GM18868 (cell line): ENCODE data around the gene TAF11L8.
"Not testable (repeated sequence)": the region's sequence is repeated elsewhere in the genome, so short reads cannot be mapped to it uniquely, and the experiment has no call there.

Source experiments
- ATAC-seq: cut with Tn5 transposase; IDR thresholded peaks from one replicate; pipeline ENCODE4 v1.9.1; 2021; ENCODE audit warnings: mild to moderate bottlenecking, moderate library complexity; ENCODE audit not compliant: unreplicated experiment

TAF11L8 gene

DNA sequence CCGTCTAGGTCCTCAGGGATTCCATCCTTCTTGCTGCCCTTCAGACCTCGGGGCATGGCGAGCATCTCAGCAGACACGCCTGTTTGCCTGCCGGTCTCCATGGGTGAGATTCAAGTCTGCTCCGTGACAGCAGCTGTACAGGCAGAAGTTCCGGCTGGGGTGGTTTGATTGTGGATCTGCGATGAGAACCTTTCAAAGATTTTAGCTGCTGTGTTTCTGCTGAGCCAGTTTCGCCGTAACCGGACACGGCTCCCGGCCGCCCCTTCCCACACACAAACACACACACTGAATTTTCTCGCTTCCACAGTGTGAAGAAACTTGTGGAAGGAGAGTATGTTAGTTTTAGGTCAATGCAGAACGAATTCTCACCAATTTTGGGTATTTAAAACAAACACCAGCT, at the start of gene TAF11L8:
Gene TAF11L8 (minus strand): TSS at position 101 of the 400 bp plus-strand sequence.
- ATAC-seq, result not testable (repeated sequence)

DNA sequence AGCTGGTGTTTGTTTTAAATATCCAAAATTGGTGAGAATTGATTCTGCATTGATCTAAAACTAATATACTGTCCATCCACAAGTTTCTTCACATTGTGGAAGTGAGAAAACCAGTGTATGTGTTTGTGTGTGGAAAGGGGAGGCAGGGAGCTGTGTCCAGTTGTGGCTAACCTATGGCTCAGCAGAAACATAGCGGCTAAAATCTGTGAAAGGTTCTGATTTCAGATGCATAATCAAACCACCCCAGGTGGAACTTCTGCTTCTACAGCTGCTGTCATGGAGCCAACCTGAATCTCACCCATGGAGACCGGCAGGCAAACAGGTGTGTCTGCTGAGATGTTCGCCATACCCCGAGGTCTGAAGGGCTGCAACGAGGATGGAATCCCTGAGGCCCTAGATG, 43.4 kb upstream of the TAF11L8 start, which contains the start of gene TAF11L14:
Gene TAF11L14 (plus strand): TSS at position 301 of the 400 bp plus-strand sequence.
- no peak for ATAC-seq

DNA sequence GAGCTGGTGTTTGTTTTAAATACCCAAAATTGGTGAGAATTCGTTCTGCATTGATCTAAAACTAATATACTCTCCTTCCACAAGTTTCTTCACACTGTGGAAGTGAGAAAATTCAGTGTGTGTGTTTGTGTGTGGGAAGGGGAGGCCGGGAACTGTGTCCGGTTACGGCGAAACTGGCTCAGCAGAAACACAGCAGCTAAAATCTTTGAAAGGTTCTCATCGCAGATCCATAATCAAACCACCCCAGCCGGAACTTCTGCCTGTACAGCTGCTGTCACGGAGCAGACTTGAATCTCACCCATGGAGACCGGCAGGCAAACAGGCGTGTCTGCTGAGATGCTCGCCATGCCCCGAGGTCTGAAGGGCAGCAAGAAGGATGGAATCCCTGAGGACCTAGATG, 41.0 kb upstream of the TAF11L8 start, which contains the start of gene TAF11L13:
Gene TAF11L13 (plus strand): TSS at position 301 of the 400 bp plus-strand sequence.
- not testable (repeated sequence) for ATAC-seq

DNA sequence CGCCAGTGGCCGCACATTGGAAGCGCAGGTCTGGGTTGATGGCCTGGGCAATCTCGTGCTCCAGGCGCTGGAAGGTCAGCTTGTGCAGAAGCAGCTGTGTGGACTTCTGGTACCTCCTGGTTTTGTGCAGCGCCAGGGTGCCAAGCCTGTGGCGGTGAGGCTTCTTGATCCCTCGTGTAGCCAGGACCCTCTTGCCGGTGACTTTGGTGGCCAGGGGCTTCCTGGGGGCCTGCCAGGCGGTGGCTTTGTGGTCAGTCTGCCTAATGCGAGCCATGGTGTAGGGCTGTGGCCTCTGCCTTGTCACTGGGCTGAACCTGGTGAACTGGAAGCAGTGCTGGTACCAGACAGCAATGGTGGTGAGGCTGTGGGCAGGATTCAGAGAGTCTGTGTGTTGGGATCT, 34.9 kb upstream of the TAF11L8 start:
- no peak for ATAC-seq

DNA sequence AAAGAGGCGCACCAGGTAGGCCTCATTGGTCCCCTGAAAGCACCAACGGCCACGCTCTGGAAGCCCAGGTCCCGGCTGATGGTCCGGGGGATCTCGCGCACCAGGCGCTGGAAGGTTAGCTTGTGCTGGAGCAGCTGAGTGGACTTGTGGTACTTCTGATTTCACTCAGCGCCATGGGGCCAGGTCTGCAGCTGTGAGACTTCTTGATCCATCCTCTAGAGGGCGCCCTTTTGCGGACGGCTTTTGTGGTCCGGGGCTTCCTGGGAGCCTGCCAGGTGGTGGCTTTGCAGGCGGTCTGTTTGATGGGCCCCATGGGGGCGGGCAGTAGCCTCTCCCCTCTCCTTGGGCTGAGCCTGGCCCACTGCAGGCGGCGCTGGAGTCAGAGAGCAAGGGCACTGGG, 29.9 kb upstream of the TAF11L8 start:
- ATAC-seq, result no peak

DNA sequence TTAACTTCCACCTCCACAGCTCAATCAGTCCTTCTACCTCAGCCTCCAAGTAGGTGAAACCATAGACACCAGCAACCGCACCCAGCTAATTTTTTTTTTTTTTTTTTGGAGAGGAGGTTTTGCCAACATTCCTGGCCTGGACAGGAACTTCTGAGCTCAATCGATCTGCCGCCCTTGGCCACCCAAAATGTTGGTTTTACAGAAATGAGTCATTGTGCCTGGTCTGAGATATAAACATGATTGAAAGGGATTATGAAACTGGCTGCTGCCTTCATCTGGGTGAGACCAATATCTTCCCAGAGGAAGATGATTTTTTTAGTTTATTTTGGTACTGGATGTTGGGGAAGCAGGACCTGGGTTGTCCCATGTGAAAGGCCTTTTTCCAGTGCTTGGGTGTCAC, 28.6 kb upstream of the TAF11L8 start:
- ATAC-seq, result no peak

DNA sequence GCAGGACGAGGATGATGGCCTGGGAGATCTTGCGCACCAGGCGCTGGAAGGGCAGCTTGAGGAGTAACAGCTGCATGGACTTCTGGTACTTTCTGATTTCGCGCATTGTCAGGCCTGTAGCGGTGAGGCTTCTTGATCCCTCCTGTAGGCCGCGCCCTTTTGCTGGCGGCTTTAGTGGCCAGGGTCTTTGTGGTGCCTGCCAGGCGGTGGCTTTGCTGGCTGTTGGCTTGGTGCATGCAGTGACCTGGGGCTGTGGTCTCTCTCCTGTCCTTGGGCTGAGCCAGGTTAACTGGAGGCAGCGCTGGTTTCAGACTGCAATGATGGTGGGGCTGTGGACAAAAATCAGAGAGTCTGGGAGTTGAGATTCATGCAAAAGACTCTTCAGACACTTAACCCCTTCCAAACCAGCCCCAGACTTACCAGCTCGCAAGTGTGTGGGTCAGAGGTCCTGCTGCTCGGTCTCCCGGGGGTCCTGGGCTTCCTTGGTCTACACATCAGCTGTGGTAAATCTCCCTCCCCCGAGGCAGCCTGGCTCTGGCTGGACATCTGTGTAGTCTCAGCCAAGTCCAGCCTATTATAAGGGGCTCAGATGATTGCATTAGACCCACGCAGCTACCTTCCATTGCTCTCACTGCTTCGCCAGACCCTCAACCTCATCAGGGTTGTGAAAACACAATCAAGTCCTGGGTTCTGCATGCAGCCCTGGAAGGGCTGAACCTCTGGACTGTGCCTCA, 24.3 kb upstream of the TAF11L8 start:
- no peak for ATAC-seq

DNA sequence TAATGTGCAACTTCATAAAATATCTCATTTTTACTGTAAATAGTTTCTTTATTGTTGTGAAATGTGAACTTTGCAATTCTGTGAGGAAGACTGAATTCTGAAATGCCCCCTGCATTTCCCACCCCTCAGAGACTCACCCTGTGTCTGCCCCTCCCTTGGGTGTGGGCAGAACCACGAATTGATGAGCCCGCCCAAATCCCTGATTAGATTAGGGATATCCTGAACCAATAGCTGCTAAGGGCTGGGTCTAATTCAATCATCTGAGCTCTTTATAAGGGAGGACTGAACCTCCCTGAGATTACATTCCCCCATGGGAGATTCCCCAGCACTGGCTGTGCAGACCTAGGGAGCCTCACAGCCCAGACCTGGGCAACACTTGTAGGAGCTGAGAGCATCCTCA, 19.3 kb upstream of the TAF11L8 start, which contains the start of gene TAF11L12:
Gene TAF11L12 (plus strand): TSS at position 301 of the 400 bp plus-strand sequence.
- not testable (repeated sequence) for ATAC-seq

DNA sequence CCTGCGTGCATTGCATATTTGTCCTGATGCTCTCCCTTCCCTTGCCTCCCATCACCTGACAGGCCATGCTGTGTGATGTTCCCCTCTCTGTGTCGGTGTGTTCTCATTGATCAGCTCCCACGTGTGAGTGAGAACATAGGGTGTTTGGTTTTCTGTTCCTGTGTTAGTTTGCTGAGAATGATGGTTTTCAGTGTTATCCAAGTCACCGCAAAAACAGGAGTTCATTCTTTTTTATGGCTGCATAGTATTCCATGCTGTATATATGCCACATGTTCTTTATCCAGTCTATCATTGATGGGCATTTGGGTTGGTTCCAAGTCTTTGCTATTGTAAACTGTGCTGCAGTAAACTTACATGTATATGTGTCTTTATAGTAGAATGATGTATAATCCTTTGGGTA, 16.7 kb upstream of the TAF11L8 start:
- ATAC-seq, result not testable (repeated sequence)

DNA sequence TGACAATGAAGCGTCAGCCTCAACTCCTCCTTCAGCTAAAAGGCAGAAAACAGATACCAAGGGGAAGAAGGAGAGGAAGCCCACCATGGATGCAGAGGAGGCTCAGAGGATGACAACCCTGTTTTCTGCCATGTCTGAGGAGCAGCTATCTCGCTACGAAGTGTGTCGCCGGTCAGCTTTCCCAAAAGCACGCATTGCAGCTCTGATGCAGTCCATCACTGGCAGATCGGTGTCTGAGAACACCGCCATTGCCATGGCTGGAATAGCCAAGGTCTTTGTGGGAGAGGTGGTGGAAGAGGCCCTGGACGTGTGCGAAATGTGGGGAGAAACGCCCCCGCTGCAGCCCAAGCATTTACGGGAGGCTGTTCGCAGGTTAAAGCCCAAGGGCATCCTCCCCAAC, 14.2 kb upstream of the TAF11L8 start:
- ATAC-seq, result no peak

DNA sequence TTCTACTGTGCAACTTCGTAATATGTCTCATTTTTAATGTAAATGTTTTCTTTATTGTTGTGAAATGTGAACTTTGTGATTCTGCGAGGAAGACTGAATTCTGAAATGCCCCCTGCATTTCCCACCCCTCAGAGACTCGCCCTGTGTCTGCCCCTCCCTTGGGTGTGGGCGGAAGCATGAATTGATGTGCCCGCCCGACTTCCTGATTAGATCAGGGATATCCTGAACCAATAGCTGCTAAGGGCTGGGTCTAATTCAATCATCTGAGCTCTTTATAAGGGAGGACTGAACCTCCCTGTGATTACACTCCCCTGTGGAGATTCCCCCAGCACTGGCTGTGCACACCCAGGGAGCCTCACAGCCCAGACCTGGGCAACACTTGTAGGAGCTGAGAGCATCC, 13.1 kb upstream of the TAF11L8 start, which contains the start of gene TAF11L11:
Gene TAF11L11 (plus strand): TSS at position 304 of the 400 bp plus-strand sequence.
- ATAC-seq, result not testable (repeated sequence)

DNA sequence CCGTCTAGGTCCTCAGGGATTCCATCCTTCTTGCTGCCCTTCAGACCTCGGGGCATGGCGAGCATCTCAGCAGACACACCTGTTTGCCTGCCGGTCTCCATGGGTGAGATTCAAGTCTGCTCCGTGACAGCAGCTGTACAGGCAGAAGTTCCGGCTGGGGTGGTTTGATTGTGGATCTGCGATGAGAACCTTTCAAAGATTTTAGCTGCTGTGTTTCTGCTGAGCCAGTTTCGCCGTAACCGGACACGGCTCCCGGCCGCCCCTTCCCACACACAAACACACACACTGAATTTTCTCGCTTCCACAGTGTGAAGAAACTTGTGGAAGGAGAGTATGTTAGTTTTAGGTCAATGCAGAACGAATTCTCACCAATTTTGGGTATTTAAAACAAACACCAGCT, 7.0 kb upstream of the TAF11L8 start, which contains the start of gene TAF11L10:
Gene TAF11L10 (minus strand): TSS at position 101 of the 400 bp plus-strand sequence.
- ATAC-seq, result not testable (repeated sequence)

DNA sequence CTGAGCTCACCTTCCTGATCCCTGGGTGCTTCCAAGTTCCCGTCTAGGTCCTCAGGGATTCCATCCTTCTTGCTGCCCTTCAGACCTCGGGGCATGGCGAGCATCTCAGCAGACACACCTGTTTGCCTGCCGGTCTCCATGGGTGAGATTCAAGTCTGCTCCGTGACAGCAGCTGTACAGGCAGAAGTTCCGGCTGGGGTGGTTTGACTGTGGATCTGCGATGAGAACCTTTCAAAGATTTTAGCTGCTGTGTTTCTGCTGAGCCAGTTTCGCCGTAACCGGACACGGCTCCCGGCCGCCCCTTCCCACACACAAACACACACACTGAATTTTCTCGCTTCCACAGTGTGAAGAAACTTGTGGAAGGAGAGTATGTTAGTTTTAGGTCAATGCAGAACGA, 3.5 kb upstream of the TAF11L8 start, which contains the start of gene TAF11L9:
Gene TAF11L9 (minus strand): TSS at position 140 of the 400 bp plus-strand sequence.
- ATAC-seq, result not testable (repeated sequence)

DNA sequence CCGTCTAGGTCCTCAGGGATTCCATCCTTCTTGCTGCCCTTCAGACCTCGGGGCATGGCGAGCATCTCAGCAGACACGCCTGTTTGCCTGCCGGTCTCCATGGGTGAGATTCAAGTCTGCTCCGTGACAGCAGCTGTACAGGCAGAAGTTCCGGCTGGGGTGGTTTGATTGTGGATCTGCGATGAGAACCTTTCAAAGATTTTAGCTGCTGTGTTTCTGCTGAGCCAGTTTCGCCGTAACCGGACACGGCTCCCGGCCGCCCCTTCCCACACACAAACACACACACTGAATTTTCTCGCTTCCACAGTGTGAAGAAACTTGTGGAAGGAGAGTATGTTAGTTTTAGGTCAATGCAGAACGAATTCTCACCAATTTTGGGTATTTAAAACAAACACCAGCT, 5.1 kb downstream of the TAF11L8 start, which contains the start of gene TAF11L7:
Gene TAF11L7 (minus strand): TSS at position 101 of the 400 bp plus-strand sequence.
- ATAC-seq, result not testable (repeated sequence)
